Measurements from ENCODE around the gene ELK3.
"Not testable (repeated sequence)": the region's sequence is repeated elsewhere in the genome, so short reads cannot be mapped to it uniquely, and the experiment has no call there.

ELK3 gene

DNA sequence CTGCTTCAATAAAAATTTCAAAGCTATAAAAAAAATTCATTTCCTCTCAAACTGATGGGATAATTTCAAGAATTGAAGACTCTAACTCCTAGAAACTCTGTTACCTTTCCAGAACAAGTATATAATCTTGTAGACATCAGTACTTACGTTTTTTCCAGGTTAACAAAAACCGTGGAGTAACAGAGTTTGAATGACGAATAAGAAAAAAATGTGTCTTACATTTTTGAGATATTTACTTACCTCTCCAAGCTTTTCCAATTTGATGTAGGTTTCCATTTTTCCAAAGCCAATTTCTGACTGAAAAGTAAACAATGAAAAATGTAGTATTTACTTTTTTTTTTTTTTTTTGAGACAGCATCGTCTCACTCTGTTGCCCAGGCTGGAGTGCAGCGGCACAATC lies 105.9 kb downstream of the ELK3 start:
- Mint-ChIP-seq H3K36me3 (ENCODE audit: low read depth) (peaks cover 23% of the 10 kb centered on the region), H3K27ac (no peak overlapping the region), H3K9me3 (no peaks in the 10 kb centered on the region), H3K4me3 (no peak overlapping the region), H3K4me1 (ENCODE audit: low read depth) (peaks cover 7% of the 10 kb centered on the region), H3K27me3 (ENCODE audit: low read depth) (no peaks in the 10 kb centered on the region)

DNA sequence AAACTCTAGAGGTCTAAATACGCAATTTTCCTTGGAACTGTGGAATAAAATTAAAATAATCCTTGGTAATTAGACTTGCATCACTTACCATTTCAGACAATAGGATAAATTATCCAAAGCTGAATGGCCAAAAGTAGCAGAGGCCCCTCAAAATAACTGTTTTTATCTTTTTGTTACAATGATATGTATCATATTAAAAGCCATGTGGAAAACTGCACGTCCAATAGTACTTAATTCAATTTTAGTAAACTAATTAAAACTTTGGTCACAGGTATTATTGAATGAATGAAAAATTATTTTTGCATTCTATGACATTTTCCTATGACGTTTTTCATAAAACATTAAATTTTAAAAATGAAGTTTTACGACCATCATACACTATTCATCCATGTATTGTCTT lies 107.6 kb downstream of the ELK3 start:
- Mint-ChIP-seq H3K4me3 (no peak overlapping the region), H3K27ac (no peak overlapping the region), H3K4me1 (ENCODE audit: low read depth) (peaks cover 2% of the 10 kb centered on the region), H3K36me3 (ENCODE audit: low read depth) (peaks cover 20% of the 10 kb centered on the region), H3K9me3 (no peaks in the 10 kb centered on the region), H3K27me3 (ENCODE audit: low read depth) (no peaks in the 10 kb centered on the region)

DNA sequence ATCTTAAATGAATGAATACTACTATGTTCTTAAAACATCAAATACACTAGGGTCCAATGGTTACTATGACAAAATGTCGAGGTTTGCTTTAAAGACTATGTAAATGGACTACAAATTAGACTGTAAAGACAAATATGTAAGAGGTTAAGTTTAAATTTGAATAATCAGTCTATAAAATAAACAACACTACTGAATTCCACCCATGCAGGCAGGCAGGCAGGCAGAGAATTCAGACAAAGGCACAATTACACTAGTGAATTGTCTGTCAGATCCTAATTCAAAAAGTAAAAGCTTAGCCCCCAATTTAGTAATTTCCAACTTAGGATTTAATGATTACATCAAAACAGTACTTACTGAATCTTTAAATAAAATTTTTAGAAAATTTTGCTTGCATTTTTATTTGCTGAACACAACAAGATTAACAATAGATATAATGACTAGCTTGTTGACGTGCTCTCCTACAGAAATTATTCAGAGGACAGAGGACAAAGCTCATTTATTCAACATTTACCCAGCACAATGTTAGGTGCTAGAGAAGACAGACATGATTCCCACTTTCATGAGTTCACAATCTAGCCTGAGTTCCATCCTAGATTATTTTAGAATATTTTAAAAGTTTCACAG lies 108.6 kb downstream of the ELK3 start:
- no peak overlapping the region for H3K27ac Mint-ChIP-seq
- H3K4me1 Mint-ChIP-seq (ENCODE audit: low read depth) = peaks cover 5% of the 10 kb centered on the region
- H3K27me3 Mint-ChIP-seq (ENCODE audit: low read depth) = no peaks in the 10 kb centered on the region
- no peaks in the 10 kb centered on the region for H3K9me3 Mint-ChIP-seq
- no peak overlapping the region for H3K4me3 Mint-ChIP-seq
- peaks cover 15% of the 10 kb centered on the region for H3K36me3 Mint-ChIP-seq (ENCODE audit: low read depth)

- Mint-ChIP-seq H3K4me3 (no peak overlapping the region), H3K27me3 (ENCODE audit: low read depth) (no peaks in the 10 kb centered on the region), H3K4me1 (ENCODE audit: low read depth) (peaks cover 5% of the 10 kb centered on the region), H3K9me3 (no peaks in the 10 kb centered on the region), H3K36me3 (ENCODE audit: low read depth) (peaks cover 15% of the 10 kb centered on the region), H3K27ac (no peak overlapping the region)
These were observed 109.5 kb downstream of the ELK3 start for GRCh38 chr12:96303653-96304052.

DNA sequence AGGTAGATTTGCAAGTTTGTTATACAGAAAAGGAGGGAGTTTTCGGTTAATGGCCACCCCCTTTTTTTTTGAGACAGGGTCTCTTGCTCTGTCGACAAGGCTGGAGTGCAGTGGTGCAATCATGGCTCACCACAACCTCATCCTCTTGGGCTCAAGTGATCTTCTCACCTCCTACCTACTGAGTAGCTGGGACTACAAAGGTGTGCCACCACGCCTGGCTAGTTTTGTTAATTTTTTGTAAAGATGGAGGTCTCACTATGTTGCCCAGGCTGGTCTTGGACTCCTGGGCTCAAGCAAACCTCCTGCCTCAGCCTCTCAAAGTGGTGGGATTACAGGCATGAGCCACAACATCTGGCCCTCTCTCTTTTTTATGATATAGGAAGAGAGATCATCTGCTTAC lies 111.5 kb downstream of the ELK3 start:
- Mint-ChIP-seq H3K9me3 (no peaks in the 10 kb centered on the region), H3K27me3 (ENCODE audit: low read depth) (no peaks in the 10 kb centered on the region), H3K4me1 (ENCODE audit: low read depth) (peaks cover 9% of the 10 kb centered on the region), H3K36me3 (ENCODE audit: low read depth) (peaks cover 12% of the 10 kb centered on the region), H3K27ac (no peak overlapping the region), H3K4me3 (no peak overlapping the region)

- Mint-ChIP-seq H3K27ac (no peak overlapping the region), H3K27me3 (ENCODE audit: low read depth) (no peaks in the 10 kb centered on the region), H3K9me3 (no peaks in the 10 kb centered on the region), H3K4me3 (no peak overlapping the region), H3K4me1 (ENCODE audit: low read depth) (peaks cover 10% of the 10 kb centered on the region), H3K36me3 (ENCODE audit: low read depth) (peaks cover 13% of the 10 kb centered on the region)
These were observed 114.7 kb downstream of the ELK3 start for GRCh38 chr12:96308881-96309280.

DNA sequence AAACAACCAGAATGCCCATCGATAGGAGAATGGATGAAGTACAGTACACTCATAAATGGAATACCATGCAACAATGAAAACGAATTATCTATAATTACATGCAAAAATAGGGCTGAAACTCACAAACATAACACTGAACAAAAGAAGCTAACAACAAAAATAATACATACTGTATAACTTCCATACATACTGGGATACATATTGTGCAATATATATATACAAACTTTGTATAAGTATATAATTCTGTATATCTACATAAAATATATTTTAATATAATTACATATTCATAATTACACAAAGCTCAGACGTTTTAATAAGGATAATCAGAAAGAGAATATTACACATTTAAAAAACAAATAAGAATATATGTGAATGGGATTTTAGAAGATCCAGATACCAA lies 115.9 kb downstream of the ELK3 start:
- Mint-ChIP-seq H3K27ac (no peak overlapping the region), H3K9me3 (no peaks in the 10 kb centered on the region), H3K4me1 (ENCODE audit: low read depth) (peaks cover 14% of the 10 kb centered on the region), H3K36me3 (ENCODE audit: low read depth) (peaks cover 12% of the 10 kb centered on the region), H3K4me3 (no peak overlapping the region), H3K27me3 (ENCODE audit: low read depth) (no peaks in the 10 kb centered on the region)

GRCh38 chr12:96311191-96311590 lies 117.0 kb downstream of the ELK3 start:
- peaks cover 14% of the 10 kb centered on the region for H3K36me3 Mint-ChIP-seq (ENCODE audit: low read depth)
- H3K4me3 Mint-ChIP-seq = no peak overlapping the region
- H3K4me1 Mint-ChIP-seq (ENCODE audit: low read depth) = peaks cover 17% of the 10 kb centered on the region
- H3K27ac Mint-ChIP-seq = no peak overlapping the region
- no peaks in the 10 kb centered on the region for H3K27me3 Mint-ChIP-seq (ENCODE audit: low read depth)
- no peaks in the 10 kb centered on the region for H3K9me3 Mint-ChIP-seq

- peaks cover 16% of the 10 kb centered on the region for H3K4me1 Mint-ChIP-seq (ENCODE audit: low read depth)
- no peak overlapping the region for H3K4me3 Mint-ChIP-seq
- no peak overlapping the region for H3K27ac Mint-ChIP-seq
- no peaks in the 10 kb centered on the region for H3K27me3 Mint-ChIP-seq (ENCODE audit: low read depth)
- peaks cover 18% of the 10 kb centered on the region for H3K36me3 Mint-ChIP-seq (ENCODE audit: low read depth)
- H3K9me3 Mint-ChIP-seq = peaks cover 4% of the 10 kb centered on the region
These were observed 119.4 kb downstream of the ELK3 start for GRCh38 chr12:96313606-96314005.

- Mint-ChIP-seq H3K36me3 (ENCODE audit: low read depth) (peaks cover 13% of the 10 kb centered on the region), H3K9me3 (peaks cover 4% of the 10 kb centered on the region), H3K27ac (no peak overlapping the region), H3K4me3 (no peak overlapping the region), H3K4me1 (ENCODE audit: low read depth) (peaks cover 12% of the 10 kb centered on the region), H3K27me3 (ENCODE audit: low read depth) (no peaks in the 10 kb centered on the region)
These were observed 120.5 kb downstream of the ELK3 start for GRCh38 chr12:96314723-96315122.

DNA sequence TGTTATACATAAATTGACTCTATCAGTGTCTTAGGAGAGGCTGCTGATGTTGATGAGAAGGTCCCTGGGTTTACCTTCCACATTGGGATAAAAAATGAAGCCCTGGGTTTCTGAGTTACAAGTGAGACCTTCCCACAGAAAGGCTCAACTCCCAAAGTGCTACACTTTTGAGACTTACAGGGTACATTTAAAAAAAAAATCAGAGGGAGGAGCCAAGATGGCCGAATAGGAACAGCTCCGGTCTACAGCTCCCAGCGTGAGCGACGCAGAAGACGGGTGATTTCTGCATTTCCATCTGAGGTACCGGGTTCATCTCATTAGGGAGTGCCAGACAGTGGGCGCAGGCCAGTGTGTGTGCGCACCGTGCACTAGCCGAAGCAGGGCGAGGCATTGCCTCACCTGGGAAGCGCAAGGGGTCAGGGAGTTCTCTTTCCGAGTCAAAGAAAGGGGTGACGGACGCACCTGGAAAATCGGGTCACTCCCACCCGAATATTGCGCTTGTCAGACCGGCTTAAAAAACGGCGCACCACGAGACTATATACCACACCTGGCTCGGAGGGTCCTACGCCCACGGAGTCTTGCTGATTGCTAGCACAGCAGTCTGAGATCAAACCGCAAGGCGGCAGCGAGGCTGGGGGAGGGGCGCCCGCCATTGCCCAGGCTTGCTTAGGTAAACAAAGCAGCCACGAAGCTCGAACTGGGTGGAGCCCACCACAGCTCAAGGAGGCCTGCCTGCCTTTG lies 121.7 kb downstream of the ELK3 start:
- not testable (repeated sequence) for H3K27me3 Mint-ChIP-seq (ENCODE audit: low read depth); H3K9me3 Mint-ChIP-seq
- peaks cover 12% of the 10 kb centered on the region for H3K36me3 Mint-ChIP-seq (ENCODE audit: low read depth)
- peak overlapping the region; percentile 76 for H3K27ac Mint-ChIP-seq
- H3K4me1 Mint-ChIP-seq (ENCODE audit: low read depth) = peaks cover 12% of the 10 kb centered on the region
- H3K4me3 Mint-ChIP-seq = peak overlapping the region; percentile 87

DNA sequence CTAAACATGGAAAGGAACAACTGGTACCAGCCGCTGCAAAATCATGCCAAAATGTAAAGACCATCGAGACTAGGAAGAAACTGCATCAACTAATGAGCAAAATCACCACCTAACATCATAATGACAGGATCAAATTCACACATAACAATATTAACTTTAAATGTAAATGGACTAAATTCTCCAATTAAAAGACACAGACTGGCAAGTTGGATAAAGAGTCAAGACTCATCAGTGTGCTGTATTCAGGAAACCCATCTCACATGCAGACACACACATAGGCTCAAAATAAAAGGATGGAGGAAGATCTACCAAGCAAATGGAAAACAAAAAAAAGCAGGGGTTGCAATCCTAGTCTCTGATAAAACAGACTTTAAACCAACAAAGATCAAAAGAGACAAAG lies 123.6 kb downstream of the ELK3 start:
- H3K4me3 Mint-ChIP-seq; H3K27me3 Mint-ChIP-seq (ENCODE audit: low read depth); H3K9me3 Mint-ChIP-seq; H3K27ac Mint-ChIP-seq: not testable (repeated sequence)
- peaks cover 18% of the 10 kb centered on the region for H3K36me3 Mint-ChIP-seq (ENCODE audit: low read depth)
- peaks cover 12% of the 10 kb centered on the region for H3K4me1 Mint-ChIP-seq (ENCODE audit: low read depth)

Data from T-helper 1 cell treated with Interleukin-12 subunit alpha and Interleukin-12 subunit beta and Interleukin-4 antibody, amounts not matched to agents 30 μg/mL and 1 μg/mL, for 36 hours (primary cell).